Heart left ventricle (tissue), 16 donors: ENCODE results near the gene TMEM135. TPM values are rescaled to one million over a fixed set of nuclear protein-coding genes. Genes with fewer than 3 reads are reported as not detected.
"Not testable (repeated sequence)": the region's sequence is repeated elsewhere in the genome, so short reads cannot be mapped to it uniquely, and the experiment has no call there.

Experiments used
- ATAC-seq, 4 donors: fragments of 200-7000 bp; cut with Tn5 transposase; one replicate each; pipeline ENCODE4 v1.9.1; 2020 to 2022; ENCODE audit warnings: moderate library complexity in 4 of 4, mild to moderate bottlenecking in 3 of 4, moderate number of reproducible peaks in 1 of 4
- DNase-seq, 5 donors: peaks; one replicate each; pipeline ENCODE4 v3.0.0-alpha.2; 2020
- H3K27ac ChIP-seq, 12 donors: fragments of 200-600 bp; sonication (generic) in 4 of 12; one replicate each; pipeline versions ENCODE4 v1.5.0 to v1.8.0; 2016 to 2022; ENCODE audit warnings: mild to moderate bottlenecking in 2 of 12
- H3K27me3 ChIP-seq, 9 donors: fragments of 200-600 bp; sonication (generic) in 2 of 9; one replicate each; pipeline versions ENCODE4 v1.5.1 to v1.8.0; 2016 to 2022; ENCODE audit warnings: mild to moderate bottlenecking in 3 of 9
- H3K36me3 ChIP-seq, 9 donors: fragments of 200-600 bp; sonication (generic) in 2 of 9; one replicate each; pipeline versions ENCODE4 v1.5.0 to v1.8.0; 2018 to 2022; ENCODE audit warnings: mild to moderate bottlenecking in 2 of 9
- H3K4me1 ChIP-seq, 12 donors: fragments of 200-600 bp; sonication (generic) in 4 of 12; one replicate each; pipeline versions ENCODE4 v1.5.0 to v1.8.0; 2016 to 2022; ENCODE audit warnings: mild to moderate bottlenecking in 3 of 12
- H3K4me3 ChIP-seq, 12 donors: fragments of 200-600 bp; sonication (generic) in 4 of 12; one replicate each; pipeline versions ENCODE4 v1.5.0 to v1.8.0; 2017 to 2022; ENCODE audit warnings: mild to moderate bottlenecking in 9 of 12, moderate library complexity in 4 of 12
- H3K9me3 ChIP-seq, 12 donors: fragments of 200-600 bp; sonication (generic) in 4 of 12; one replicate each; pipeline versions ENCODE4 v1.5.0 to v1.8.0; 2016 to 2022; ENCODE audit warnings: mild to moderate bottlenecking in 1 of 12
- CTCF ChIP-seq, 12 donors: fragments of 200-600 bp; sonication (generic) in 4 of 12; IDR thresholded peaks; one replicate each; pipeline versions ENCODE4 v1.5.0 to v1.8.0; 2018 to 2022; ENCODE audit warnings: antibody characterized with exemption in 12 of 12, mild to moderate bottlenecking in 5 of 12
- POLR2A ChIP-seq, 2 donors: fragments of 450-650 bp; IDR thresholded peaks; one replicate each; pipeline ENCODE4 v1.6.1; 2017; ENCODE audit warnings: antibody characterized with exemption in 2 of 2, mild to moderate bottlenecking in 2 of 2, moderate library complexity in 2 of 2
- WGBS, 4 donors: extraction: QIAGEN DNeasy Blood & Tissue Kit in 2 of 4; methylation state at CpG; one replicate each; pipeline versions ENCODE4 v1.1.5 to v1.1.7; 2013 to 2018; 5-methylcytosine and 5-hydroxymethylcytosine counted together
- intact Hi-C, 10 donors: fragments of 100-400 bp; cut with DNase I; formaldehyde crosslinking; loops; one replicate each; pipeline versions ENCODE4 v1.11.1 to v1.14.2; 2022
- polyA plus RNA-seq, 2 donors: library from polyadenylated mRNA; stranded (reverse); fragments of 200-250 nt; gene quantifications; one replicate each; pipeline ENCODE4 v1.2.3, GENCODE V29; 2013
- total RNA-seq, 9 donors: library from RNA; depleted of rRNA in 2 of 9; stranded (reverse); fragments of >200 nt in 2 of 9; fragmentation: NEBNext Ultra II Directional in 3 of 9; extraction: Animal tissue kit (Norgen Biotek cat#: 25700) in 3 of 9; gene quantifications; one replicate each; pipeline versions ENCODE4 v1.1.0 to v1.2.4, GENCODE V29; 2016 to 2023
- donor health status: ischemic (EF 13 %, LVEDD 7.1; RV severe dilation, severe dysfunction).
- donor health status: healthy with polysubstance abuse.
- donor health status: DM: no; HTN: yes; CAD: no.
- donor health status: DM: no; HTN: no; CAD: no.
- donor health status: ischemic (EF 25% LVEDD 6.9; RV normal size, moderate dysfunction).
- donor health status: ischemic (EF 25% LVEDD 5.7; RV mildly dilated, moderate dysfunction).
- donor health status: healthy.
- donor health status: DM: yes; HTN: yes; CAD: no.
- donor health status: ischemic (EF 35%, LVEDD 5.7; RV mildly dilated, moderate dysfunction).
- donor health status: nonischemic (EF 11% LVEDD 7.7; RV severe dilation, severe dysfunction).
- donor health status: DM: yes; HTN: yes; CAD: no.
- donor health status: PGD.
- donor health status: ischemic (EF 29% LVEDD 5.4; RV normal size, mild dysfunction).
- donor health status: nonischemic (EF 23%, LVEDD 6.1; RV moderate dilation, normal function).

TMEM135 gene
- total and polyA plus RNA-seq, 11 donors = 3.9 to 22.7 (median 14.7) TPM

- Histone ChIP-seq H3K36me3 (no peaks in the 10 kb centered on the region), H3K9me3 (no peaks in the 10 kb centered on the region), H3K27ac (no peak overlapping the region), H3K27me3 (no peaks in the 10 kb centered on the region), H3K4me3 (no peak overlapping the region), H3K4me1 (peaks cover 0 to 8% (median 0%) of the 10 kb centered on the region in 12 donors)
- DNase-seq (no peak), ATAC-seq (no peak)
- intact Hi-C loops = loop anchor here in 1 of 10 donors (10.0 kb wide), 1 partner anchor 180 kb away; no protein-coding TSS in a partner anchor
- 45 to 61% (median 56%) methylated on average over 1 of the region's 1 CpG for WGBS, 4 donors
- TF ChIP-seq CTCF (IDR thresholded peaks at IDR 0.05) (no peak), POLR2A (IDR thresholded peaks at IDR 0.05) (no peak)
These were observed 237.4 kb downstream of the TMEM135 start for GRCh38 chr11:87275176-87275575.

GRCh38 chr11:87280143-87280542 lies 242.4 kb downstream of the TMEM135 start:
- intact Hi-C loops = loop anchor here in 2 of 10 donors (5.0 kb wide), 2 partner anchors 343 to 408 kb away; no protein-coding TSS in a partner anchor
- no peak overlapping the region for H3K27ac ChIP-seq
- DNase-seq = no peak
- H3K4me3 ChIP-seq = no peak overlapping the region
- peaks cover 0 to 20% (median 3%) of the 10 kb centered on the region in 12 donors for H3K4me1 ChIP-seq
- no peaks in the 10 kb centered on the region for H3K9me3 ChIP-seq
- no peaks in the 10 kb centered on the region for H3K36me3 ChIP-seq
- H3K27me3 ChIP-seq = no peaks in the 10 kb centered on the region
- no peak for TF ChIP-seq POLR2A (IDR thresholded peaks at IDR 0.05)
- no peak for TF ChIP-seq CTCF (IDR thresholded peaks at IDR 0.05)
- no peak for ATAC-seq
- 67 to 76% (median 68%) methylated on average over 2 of the region's 2 CpGs for WGBS, 4 donors

- DNase-seq = no peak
- H3K4me3 ChIP-seq = no peak overlapping the region
- WGBS, 4 donors = 51 to 66% (median 55%) methylated on average over 3 of the region's 3 CpGs
- H3K4me1 ChIP-seq = peaks cover 0 to 20% (median 1%) of the 10 kb centered on the region in 12 donors
- intact Hi-C loops = loop anchor here in 2 of 10 donors (5.0 kb wide), 2 partner anchors 344 to 409 kb away; no protein-coding TSS in a partner anchor
- peak overlapping the region in 2 of 12 donors; percentile 10 to 27 for H3K27ac ChIP-seq
- no peaks in the 10 kb centered on the region for H3K36me3 ChIP-seq
- ATAC-seq = peak; percentile 65 to 84 (median 80)
- no peaks in the 10 kb centered on the region for H3K9me3 ChIP-seq
- H3K27me3 ChIP-seq = no peaks in the 10 kb centered on the region
- TF ChIP-seq CTCF (IDR thresholded peaks at IDR 0.05) (peak in 11 of 12 donors; percentile 12 to 64 (median 47)), POLR2A (IDR thresholded peaks at IDR 0.05) (no peak)
These were observed 243.8 kb downstream of the TMEM135 start for GRCh38 chr11:87281496-87281895.

GRCh38 chr11:87284306-87284705 lies 246.6 kb downstream of the TMEM135 start:
- intact Hi-C loops = loop anchor here in 2 of 10 donors (5.0 kb wide), 2 partner anchors 347 to 412 kb away; no protein-coding TSS in a partner anchor
- DNase-seq = no peak
- TF ChIP-seq POLR2A (IDR thresholded peaks at IDR 0.05) (no peak), CTCF (IDR thresholded peaks at IDR 0.05) (no peak)
- Histone ChIP-seq H3K36me3 (no peaks in the 10 kb centered on the region), H3K27ac (no peak overlapping the region), H3K4me1 (peaks cover 0 to 20% (median 1%) of the 10 kb centered on the region in 12 donors), H3K27me3 (no peaks in the 10 kb centered on the region), H3K9me3 (no peaks in the 10 kb centered on the region), H3K4me3 (no peak overlapping the region)
- 37 to 64% (median 49%) methylated on average over 2 of the region's 2 CpGs for WGBS, 4 donors
- no peak for ATAC-seq

- H3K36me3 ChIP-seq, DNase-seq, H3K9me3 ChIP-seq, H3K27ac ChIP-seq, H3K27me3 ChIP-seq, H3K4me3 ChIP-seq, ATAC-seq: not testable (repeated sequence)
- WGBS, 4 donors = 90 to 97% (median 92%) methylated on average over 7 of the region's 7 CpGs
- peaks cover 0 to 15% (median 1%) of the 10 kb centered on the region in 12 donors for H3K4me1 ChIP-seq
- intact Hi-C loops = loop anchor here in 1 of 10 donors (5.0 kb wide), 1 partner anchor 343 kb away; no protein-coding TSS in a partner anchor
These were observed 247.9 kb downstream of the TMEM135 start for GRCh38 chr11:87285674-87286073.
